ENCODE data around the gene TBC1D17.
A peak's percentile ranks its signal among the peaks of the same experiment; 100 is the strongest.

TBC1D17 gene

DNA sequence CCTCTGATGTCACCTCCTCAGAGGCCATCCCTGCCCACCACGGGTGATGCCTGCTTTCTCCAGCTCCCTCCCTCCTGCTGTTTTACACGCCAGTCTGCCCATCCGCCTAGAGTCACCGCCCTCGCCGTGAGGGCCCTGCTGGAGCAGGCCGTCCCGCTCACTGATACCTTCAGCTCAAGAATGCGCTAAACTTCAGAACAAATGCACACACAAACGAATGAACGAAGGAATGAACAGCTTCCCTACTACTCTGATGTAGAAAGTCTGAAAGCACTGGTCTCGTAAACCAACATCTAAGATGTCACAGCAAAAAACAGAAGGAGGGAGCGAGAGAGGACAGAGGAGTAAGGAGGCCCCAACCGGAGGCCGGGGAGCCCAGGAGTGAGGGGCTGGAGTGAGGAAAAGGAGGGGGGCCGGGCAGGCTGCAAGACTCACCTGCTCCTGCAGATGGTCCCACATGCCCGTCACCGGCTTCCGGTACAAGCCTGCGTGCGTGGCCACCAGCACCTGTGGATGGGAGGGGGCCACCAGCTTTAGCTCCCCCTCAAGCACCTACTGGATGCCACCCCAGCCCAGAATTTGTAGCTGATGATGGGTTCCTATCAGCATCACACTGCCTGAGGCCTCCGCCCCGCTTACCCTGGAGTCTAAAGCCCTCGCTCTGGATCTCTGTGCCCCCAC lies 14.1 kb upstream of the TBC1D17 start:
- Histone ChIP-seq H3K4me3 (IDR thresholded peaks at IDR 0.05; ENCODE audit: insufficient read depth, low read depth, low read length) (no peak overlapping the region), H3K4me2 (no peak overlapping the region), H2AFZ (ENCODE audit: low read depth) (no peak overlapping the region), H3K9ac (no peak overlapping the region), H3K27ac (no peak overlapping the region), H4K20me1 (ENCODE audit: insufficient read depth) (no peaks in the 10 kb centered on the region), H3K27me3 (ENCODE audit: insufficient read depth, low read depth) (no peaks in the 10 kb centered on the region), H3K4me1 (ENCODE audit: low read depth, poor library complexity, severe bottlenecking) (peaks cover 18% of the 10 kb centered on the region), H3K79me2 (ENCODE audit: insufficient read depth, low read depth) (0 out of 2 replicates have a peak, but pooled peaks cover 8% of the 10 kb centered on the region), H3K36me3 (ENCODE audit: insufficient read depth) (peaks cover 5% of the 10 kb centered on the region; the same call in 1 of the 2 replicates)
- TF ChIP-seq, protein P1, sequence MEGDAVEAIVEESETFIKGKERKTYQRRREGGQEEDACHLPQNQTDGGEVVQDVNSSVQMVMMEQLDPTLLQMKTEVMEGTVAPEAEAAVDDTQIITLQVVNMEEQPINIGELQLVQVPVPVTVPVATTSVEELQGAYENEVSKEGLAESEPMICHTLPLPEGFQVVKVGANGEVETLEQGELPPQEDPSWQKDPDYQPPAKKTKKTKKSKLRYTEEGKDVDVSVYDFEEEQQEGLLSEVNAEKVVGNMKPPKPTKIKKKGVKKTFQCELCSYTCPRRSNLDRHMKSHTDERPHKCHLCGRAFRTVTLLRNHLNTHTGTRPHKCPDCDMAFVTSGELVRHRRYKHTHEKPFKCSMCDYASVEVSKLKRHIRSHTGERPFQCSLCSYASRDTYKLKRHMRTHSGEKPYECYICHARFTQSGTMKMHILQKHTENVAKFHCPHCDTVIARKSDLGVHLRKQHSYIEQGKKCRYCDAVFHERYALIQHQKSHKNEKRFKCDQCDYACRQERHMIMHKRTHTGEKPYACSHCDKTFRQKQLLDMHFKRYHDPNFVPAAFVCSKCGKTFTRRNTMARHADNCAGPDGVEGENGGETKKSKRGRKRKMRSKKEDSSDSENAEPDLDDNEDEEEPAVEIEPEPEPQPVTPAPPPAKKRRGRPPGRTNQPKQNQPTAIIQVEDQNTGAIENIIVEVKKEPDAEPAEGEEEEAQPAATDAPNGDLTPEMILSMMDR (conservative IDR thresholded peaks at IDR 0.05; ENCODE audit: low read depth, low read length), result no peak

DNA sequence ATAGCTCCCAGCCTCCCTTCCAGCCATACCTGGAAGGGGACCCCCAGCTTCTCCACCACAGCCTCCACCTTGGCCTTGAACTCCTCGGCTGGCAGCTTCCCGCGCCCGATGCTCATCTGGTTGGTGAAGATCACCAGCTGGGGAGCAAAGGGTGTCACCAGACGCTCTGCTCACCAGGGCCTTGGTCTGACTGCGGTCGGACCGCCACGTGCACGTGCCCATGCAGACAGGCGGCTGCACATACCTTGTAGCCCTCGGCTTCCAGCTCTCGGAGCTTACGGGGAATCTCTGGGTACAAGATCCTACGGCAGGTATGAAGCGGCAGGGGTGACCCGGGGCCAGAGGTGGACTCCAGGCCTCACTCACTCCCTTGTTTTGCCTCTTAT lies 13.6 kb upstream of the TBC1D17 start:
- H4K20me1 ChIP-seq (ENCODE audit: insufficient read depth), result no peaks in the 10 kb centered on the region
- no peak overlapping the region for H3K4me3 ChIP-seq (IDR thresholded peaks at IDR 0.05; ENCODE audit: insufficient read depth, low read depth, low read length)
- 0 out of 2 replicates have a peak, but pooled peaks cover 8% of the 10 kb centered on the region for H3K79me2 ChIP-seq (ENCODE audit: insufficient read depth, low read depth)
- no peak overlapping the region for H3K4me2 ChIP-seq
- TF ChIP-seq, protein P1 (conservative IDR thresholded peaks at IDR 0.05; ENCODE audit: low read depth, low read length), result no peak
- no peak overlapping the region for H2AFZ ChIP-seq (ENCODE audit: low read depth)
- no peak overlapping the region for H3K9ac ChIP-seq
- peaks cover 5% of the 10 kb centered on the region; the same call in 1 of the 2 replicates for H3K36me3 ChIP-seq (ENCODE audit: insufficient read depth)
- H3K4me1 ChIP-seq (ENCODE audit: low read depth, poor library complexity, severe bottlenecking), result peaks cover 23% of the 10 kb centered on the region
- H3K27ac ChIP-seq, result no peak overlapping the region
- H3K27me3 ChIP-seq (ENCODE audit: insufficient read depth, low read depth), result no peaks in the 10 kb centered on the region

DNA sequence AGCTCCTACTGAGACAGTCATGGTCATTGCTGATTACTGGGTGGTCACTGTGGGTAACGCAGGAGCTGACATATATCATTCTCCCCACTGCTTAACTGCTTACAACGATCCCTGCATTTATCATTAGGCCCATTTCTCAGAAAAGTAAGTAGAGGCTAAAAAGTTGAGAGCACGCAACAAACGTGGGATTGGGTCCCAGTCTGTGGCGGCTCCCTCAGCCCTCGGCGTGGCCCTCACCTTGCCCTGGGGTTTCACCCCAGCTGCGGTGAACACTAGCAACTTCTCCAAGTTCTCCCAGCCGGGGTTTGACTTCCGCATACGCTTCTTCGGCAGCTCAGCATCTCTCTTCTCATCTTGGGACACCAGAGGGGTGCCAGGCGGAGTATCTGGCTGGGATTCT lies 12.6 kb upstream of the TBC1D17 start:
- Histone ChIP-seq H3K27me3 (ENCODE audit: insufficient read depth, low read depth) (no peaks in the 10 kb centered on the region), H3K4me2 (no peak overlapping the region), H3K36me3 (ENCODE audit: insufficient read depth) (peaks cover 5% of the 10 kb centered on the region; the same call in 1 of the 2 replicates), H2AFZ (ENCODE audit: low read depth) (no peak overlapping the region), H3K9ac (no peak overlapping the region), H4K20me1 (ENCODE audit: insufficient read depth) (no peaks in the 10 kb centered on the region), H3K4me1 (ENCODE audit: low read depth, poor library complexity, severe bottlenecking) (peaks cover 26% of the 10 kb centered on the region), H3K27ac (no peak overlapping the region), H3K4me3 (IDR thresholded peaks at IDR 0.05; ENCODE audit: insufficient read depth, low read depth, low read length) (no peak overlapping the region), H3K79me2 (ENCODE audit: insufficient read depth, low read depth) (0 out of 2 replicates have a peak, but pooled peaks cover 8% of the 10 kb centered on the region)
- TF ChIP-seq, protein P1 (conservative IDR thresholded peaks at IDR 0.05; ENCODE audit: low read depth, low read length), result no peak

DNA sequence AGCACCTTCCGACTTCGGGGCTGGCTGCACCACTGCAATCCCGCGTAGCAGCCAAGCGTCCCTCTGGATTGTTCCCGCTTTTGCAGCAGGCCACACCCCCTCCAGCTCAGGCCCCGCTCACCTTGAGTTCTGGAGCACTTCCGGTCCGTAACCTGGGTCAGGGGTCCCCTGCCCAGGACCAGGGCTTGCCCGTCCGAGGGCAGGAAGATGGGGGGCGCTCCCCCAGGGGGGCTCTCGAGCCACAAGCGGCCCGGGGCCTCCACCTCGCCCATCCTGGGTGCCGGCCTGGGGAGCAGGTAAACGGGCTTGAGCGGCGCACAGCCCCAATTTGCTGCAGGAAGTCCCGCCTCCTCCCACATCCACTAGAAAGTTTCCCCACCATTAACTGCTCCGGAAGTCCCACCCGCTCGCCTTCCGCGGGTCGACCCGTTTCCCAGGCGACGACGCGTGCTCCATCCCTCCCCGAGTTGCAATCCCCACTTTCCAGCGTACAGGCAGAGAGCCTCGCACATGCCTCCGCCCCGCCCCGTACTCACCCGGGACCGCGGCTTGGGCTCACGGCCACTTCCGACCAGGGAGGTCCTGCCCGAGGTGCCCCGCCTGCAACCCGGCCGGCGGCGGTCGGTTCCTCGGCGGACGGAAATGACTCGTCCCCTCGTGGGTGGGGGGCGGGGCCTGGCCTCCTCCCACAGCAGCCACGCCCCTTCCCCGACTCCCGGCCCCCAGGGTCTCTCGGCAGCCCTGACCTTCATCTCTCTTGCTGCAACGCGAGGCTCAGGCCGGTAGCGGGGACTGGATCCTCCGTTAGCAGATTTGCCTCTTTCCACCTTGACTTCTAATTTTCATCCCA lies 10.3 kb upstream of the TBC1D17 start, which contains the start of gene PNKP:
TSS of gene PNKP (minus strand) at position 644 of the 850 bp plus-strand sequence. CDS start at position 272, 372 bp downstream.
- peaks cover 37% of the 10 kb centered on the region for H3K4me1 ChIP-seq (ENCODE audit: low read depth, poor library complexity, severe bottlenecking)
- TF ChIP-seq, protein P1 (conservative IDR thresholded peaks at IDR 0.05; ENCODE audit: low read depth, low read length), result no peak
- H3K27me3 ChIP-seq (ENCODE audit: insufficient read depth, low read depth), result no peaks in the 10 kb centered on the region
- no peaks in the 10 kb centered on the region for H4K20me1 ChIP-seq (ENCODE audit: insufficient read depth)
- peak within 1 kb of the TSS; percentile 40 for H2AFZ ChIP-seq (ENCODE audit: low read depth)
- no peak within 1 kb of the TSS for H3K4me3 ChIP-seq (IDR thresholded peaks at IDR 0.05; ENCODE audit: insufficient read depth, low read depth, low read length)
- H3K79me2 ChIP-seq (ENCODE audit: insufficient read depth, low read depth), result 0 out of 2 replicates have a peak, but pooled peaks cover 8% of the 10 kb centered on the region
- H3K27ac ChIP-seq, result peak within 1 kb of the TSS; percentile 24
- H3K36me3 ChIP-seq (ENCODE audit: insufficient read depth), result peaks cover 5% of the 10 kb centered on the region; the same call in 1 of the 2 replicates
- peak within 1 kb of the TSS; percentile 67 for H3K4me2 ChIP-seq
- peak within 1 kb of the TSS; percentile 49; the same call in 1 of the 2 replicates for H3K9ac ChIP-seq
